ENCODE results near the gene F11.
"Not testable (repeated sequence)": the region's sequence is repeated elsewhere in the genome, so short reads cannot be mapped to it uniquely, and the experiment has no call there.

The F11 gene

DNA sequence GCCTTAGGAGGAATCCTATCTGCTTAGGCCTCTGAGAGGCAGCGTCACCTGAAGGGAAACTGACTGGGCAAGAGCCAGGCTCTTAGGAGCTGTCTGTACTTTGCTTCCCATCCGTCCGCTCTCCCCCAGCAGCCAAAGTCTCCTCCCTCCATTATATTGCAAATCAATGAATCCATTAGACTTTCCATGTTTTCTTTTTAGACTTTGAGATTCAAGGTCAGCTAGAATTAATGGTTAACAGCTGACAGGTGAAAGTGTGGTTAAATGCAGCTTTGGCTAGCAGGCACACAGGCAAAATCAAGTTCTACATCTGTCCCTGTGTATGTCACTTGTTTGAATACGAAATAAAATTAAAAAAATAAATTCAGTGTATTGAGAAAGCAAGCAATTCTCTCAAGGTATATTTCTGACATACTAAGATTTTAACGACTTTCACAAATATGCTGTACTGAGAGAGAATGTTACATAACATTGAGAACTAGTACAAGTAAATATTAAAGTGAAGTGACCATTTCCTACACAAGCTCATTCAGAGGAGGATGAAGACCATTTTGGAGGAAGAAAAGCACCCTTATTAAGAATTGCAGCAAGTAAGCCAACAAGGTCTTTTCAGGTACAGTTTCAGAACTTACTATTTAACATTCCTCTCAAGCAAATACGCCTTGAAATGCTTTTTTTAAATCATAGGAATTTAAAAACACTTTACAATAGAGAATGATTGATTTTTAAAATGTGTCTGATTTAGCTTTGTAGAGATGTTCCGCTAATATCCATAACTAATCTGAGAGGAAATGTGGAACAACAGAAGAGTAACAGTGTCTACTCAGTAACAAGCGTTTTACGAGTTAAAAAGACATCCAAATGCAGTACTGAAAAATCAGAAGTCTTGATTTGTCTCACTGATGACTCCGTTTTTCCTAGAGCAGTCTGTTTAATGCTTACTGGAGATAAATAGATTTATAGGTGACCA lies at the start of gene F11:
Gene F11 (plus strand): TSS at position 507 of the 970 bp plus-strand sequence. CDS start 948 bp downstream, outside the sequence.
- DNase-seq (ENCODE audit: low read depth in 2 of 2): no peak

DNA sequence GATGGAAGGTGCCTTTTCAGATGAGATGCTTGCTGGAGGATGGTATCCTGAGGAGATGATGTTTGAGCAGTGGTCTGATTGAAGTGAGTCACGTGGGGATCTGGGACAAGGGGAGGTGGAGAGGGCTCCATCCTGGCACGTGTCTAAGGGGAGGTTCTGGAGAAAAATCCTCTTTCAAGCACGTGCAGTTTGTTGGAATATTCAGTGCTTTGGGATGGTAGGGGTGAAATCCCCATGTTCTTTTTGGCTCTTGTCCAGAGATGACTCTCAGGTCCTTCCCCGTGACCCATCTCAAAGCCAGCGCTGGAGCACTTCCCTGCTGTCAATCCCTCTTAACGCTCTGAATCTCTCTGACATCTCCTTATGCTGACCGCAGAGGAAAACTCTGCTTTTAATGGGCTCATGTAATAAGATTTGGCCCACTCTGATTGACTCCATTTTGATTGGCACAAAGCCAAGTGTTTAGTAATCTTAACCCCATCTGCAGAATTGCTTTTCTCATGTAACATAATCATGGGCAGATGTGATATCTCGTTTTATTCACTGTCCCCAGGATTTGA lies 49.4 kb upstream of the F11 start:
- no peak for DNase-seq (ENCODE audit: low read depth in 2 of 2)

DNA sequence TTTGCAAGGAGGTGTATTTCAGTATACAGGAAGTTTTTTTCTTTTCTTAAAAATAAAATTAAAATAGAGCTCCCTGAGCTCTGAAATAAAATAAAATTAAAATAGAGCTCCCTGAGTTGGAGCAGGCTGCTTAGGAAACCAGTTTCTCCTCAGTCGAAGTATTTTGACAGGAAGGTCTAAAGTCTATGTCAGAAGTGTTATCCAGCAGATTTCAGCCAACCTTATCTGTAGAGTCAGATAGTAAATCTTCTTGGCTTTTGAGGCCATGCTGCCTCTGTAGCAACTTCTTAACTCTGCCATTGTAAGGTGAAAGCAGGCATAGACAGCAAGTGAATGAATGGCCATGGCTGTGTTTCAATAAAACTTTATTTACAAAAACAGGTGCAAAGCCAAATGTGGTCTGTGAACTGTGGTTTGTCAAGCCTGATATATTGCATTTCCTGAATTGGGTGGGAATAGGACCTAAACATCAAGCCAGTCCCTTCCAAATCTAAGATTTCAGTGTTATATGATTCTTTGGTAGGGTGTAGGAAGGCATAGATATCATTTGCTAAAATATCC lies 48.2 kb upstream of the F11 start:
- DNase-seq (ENCODE audit: low read depth in 2 of 2): no peak

DNA sequence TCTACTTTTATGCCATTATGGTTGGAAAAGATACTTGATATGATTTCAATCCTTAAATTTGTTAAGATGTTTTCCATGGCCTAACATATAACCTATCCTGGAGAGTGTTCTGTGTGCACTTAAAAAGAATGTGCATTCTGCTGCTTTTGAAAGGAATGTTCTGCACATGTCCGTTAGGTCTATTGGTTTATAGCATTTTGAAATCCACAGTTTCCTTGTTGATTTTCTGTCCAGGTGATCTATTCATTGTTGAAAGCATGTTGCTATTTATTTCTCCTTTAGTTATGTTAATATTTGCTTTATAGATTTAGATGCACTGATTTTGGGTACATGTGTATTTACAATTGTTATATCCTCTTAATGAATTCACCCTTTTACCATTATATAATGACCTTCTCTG lies 44.4 kb upstream of the F11 start:
- DNase-seq (ENCODE audit: low read depth in 2 of 2): no peak

DNA sequence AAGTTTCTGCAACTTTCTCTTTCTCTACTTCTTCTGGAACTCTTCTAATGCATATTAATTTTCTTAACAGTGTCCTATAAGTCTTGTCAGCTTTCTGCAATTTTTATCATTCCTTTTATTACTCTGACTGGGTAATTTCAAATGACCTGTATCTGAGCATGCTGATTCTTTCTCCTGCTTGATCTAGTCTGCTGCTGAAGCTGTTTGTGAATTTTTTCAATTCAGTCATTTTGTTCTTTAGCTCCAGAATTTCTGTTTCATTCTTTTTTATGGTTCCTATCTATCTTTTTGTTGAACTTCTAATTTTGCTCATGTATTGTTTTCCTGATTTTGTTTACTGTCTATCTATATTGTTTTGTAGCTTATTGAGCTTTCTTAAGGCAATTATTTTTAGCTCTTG lies 40.1 kb upstream of the F11 start:
- DNase-seq (ENCODE audit: low read depth in 2 of 2): no peak

DNA sequence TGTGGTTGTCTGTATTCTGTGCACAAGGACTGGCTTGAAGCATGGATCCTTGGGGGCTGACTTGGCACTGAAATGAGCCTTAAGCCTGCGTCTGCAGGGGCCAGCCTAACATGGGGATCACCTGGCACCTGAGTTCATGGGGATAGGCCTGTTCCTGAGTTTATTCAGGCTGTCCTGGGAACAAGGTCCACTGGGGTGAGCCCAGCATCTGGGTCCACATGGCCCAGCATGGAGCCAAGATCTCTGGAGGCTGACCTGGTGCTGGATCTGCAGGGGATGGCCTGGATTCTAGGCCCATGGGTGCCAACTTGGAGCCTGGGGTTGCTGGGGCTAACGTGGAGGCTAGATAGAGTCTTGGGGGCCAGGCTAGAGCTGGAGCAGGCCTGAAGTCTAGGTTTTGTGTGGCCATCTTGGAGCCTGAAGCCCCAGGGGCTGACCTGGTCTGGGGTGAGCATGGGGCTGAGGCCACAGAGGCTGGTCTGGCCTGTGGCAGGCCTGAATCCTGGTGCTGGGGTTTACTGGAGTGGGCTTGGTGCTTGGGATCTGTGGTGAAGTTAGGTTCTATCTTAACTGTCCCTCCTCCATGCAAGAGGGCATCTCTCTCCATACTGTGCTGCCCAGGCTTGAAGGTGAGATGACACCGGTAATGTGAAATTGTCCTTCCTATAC lies 39.3 kb upstream of the F11 start:
- DNase-seq (ENCODE audit: low read depth in 2 of 2): no peak

DNA sequence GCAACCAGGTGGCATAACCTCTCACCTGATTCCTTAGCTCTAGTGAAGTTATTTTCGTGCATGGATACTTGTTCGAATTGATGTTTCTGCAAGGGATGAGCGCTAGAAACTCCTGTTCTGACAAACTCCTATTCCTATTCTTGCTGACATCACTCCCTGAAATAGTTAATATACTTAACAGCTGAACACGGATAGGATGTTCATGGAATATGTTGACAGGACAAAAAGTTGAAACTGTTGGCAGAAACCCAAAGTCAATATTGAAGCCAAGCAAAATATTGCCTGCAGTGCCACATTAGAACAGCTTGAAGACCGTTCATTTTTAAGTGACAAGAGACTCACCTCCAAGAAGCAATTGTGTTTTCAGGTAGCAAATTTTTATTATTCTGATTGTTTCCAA lies 38.8 kb upstream of the F11 start, which contains the start of gene KLKB1:
Gene KLKB1 (plus strand): TSS at position 287 of the 400 bp plus-strand sequence. CDS start 689 bp downstream, outside the sequence.
- DNase-seq (ENCODE audit: low read depth in 2 of 2): no peak

DNA sequence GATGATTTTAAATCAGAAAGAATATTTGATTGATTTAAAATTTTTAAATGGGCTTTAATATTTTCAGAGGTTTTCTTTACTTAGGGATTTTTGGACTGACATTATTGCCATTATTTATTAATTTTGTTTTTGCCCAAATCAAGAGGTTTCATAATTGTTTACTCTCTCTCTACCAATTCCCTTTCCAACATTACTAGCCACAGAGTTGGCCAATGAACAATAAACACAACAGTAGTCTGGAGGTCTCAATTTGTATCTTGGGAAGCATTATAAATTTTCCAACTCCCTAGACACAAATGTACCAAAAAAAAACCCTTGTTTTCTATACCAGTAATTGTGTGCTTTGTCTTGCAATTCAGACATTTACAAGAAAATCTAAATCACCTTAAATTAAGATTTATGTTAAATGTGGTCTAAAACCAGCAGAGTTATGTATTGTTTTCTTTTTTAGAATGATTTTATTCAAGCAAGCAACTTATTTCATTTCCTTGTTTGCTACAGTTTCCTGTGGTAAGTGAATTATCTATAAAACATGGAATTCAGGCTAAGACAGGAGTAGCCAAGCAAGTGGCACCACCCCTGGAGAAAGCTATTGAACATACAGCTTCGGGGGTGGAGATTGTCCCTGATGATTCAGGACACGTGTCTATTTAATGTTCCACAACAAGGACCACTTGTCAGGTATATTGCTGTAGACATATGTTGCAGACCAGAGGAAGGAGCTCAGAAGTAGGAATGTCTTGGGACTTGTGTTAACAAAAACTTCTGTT lies 38.1 kb upstream of the F11 start:
- DNase-seq (ENCODE audit: low read depth in 2 of 2): no peak

DNA sequence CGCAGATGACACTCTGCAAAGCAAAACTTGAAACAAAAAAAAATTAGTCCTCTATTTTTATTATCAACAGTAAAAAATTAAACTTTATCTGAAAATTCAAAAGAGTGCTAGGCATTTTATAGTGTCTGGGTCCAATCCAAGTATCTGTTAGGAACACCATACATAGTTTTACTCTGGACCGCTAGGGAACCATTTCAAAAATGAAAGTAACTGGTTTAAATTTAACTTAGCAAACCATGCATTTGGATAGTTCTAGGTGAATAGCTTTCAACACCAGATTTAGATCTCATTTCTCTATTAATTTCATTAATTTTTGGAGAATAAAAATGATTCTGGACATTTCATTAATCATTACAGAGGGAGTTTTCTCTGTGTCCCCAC lies 37.5 kb upstream of the F11 start:
- no peak for DNase-seq (ENCODE audit: low read depth in 2 of 2)

DNA sequence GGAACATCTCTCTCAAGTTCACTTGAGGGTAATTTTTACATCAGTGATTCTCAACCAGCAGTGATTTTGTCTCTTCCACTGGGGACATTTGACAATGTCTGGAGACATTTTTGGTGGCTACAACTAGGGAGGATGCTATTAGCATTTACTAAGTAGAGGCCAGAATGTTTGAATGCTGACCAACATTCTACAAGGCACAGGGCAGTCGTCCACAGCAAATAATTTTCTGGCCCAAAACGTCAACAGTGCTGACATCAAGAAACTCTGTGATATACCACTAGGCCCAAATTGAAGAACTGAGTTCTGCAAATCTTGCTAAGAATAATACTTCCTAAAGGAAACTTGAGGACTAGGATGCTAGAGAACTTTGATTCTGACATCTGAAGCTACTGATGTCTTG lies 31.6 kb upstream of the F11 start:
- DNase-seq (ENCODE audit: low read depth in 2 of 2): no peak

DNA sequence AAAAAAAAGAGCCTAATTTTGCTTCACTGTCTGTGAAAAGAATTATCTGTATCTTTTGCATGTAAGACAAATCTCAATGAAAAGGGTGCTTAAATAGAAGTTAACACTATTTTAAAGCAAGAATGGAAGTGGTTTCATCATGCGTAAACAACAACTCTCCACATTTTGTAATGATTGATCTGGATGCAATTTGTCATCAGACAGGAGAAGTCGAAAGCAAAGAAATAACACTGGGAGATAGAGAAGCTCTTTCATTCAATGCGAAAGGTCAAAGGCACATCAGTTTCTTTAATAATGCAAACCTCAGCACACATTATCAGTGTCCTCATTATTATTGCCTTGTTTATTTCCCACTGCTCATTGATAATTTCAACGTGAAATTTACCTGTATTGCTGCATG lies 29.9 kb upstream of the F11 start:
- no peak for DNase-seq (ENCODE audit: low read depth in 2 of 2)

DNA sequence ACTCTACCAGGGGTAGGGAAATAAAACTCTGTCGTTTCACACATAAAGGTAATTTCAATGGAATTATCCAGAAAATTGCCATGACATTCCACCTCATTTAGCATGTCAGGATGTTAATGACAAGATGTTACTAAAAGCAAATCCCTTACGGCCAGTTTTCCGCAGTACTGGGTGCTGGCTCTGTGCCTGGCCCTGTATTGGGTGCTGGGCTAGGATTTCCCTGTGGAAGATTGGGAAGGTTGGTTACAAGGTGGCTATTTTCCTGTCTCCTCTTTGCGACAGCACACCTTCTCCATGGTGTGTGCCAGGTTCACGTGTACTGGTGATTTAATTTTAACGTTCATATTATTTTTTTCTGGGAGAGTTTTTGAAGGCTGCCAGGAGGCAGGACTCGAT lies 25.5 kb upstream of the F11 start:
- DNase-seq (ENCODE audit: low read depth in 2 of 2): no peak

DNA sequence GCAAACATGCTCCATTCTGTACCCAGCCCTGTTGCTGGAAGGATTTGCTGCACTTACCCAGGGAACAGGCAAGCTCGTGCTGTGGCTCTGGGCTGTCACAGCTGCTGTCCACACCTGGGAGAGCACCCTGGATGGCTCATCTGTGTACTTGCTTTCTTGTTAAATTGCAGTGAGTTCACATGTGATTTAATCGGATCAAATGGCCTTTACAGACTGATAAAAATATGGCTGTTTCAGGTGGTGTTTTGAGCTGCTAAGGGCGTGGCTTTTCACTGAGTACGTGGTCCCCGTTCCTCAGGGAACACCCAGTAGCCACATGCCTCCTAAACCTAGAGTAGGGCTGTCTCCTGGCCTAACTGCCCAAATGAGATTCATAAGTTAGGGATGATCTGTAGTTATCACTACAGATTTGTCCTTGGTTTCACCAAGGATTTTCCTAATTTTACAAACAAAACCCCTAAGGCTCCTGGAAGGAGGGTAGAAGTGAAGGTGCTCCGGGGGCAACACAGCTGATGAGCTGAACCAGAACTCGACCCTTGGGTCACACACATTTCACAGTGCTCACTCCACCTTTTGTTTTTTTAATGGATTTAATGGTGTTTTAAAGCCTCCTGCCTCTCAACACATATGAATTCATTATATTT lies 25.0 kb upstream of the F11 start:
- no peak for DNase-seq (ENCODE audit: low read depth in 2 of 2)

DNA sequence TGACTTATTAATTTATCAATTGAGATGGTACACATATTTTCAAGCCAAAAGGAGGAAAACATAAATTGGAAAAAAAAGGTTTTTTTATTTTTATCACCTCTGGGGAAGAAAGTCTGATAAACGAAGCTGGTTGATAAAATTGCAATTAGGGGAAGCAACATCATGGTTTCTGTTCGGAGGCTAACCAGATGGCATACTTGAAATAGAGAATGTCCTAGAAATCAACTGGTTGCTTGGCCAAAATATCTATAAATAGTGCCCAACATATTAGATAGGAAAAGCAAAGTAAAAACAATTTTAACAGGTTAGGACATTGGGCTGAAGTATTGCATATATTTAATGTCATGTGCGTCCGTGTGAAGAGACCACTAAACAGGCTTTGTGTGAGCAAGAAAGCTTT lies 24.4 kb upstream of the F11 start:
- no peak for DNase-seq (ENCODE audit: low read depth in 2 of 2)

DNA sequence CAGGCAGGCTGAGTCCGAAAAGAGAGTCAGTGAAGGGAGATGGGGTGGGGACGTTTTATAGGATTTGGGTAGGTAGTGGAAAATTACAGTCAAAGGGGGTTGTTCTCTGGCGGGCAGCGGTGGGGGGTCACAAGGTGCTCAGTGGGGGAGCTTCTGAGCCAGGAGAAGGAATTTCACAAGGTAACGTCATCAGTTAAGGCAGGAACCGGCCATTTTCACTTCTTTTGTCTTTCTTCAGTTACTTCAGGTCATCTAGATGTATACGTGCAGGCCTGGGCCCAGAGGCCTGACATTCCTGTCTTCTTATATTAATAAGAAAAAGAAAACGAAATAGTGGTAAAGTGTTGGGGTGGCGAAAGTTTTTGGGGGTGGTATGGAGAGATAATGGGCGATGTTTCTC lies 24.0 kb upstream of the F11 start:
- not testable (repeated sequence) for DNase-seq (ENCODE audit: low read depth in 2 of 2)

DNA sequence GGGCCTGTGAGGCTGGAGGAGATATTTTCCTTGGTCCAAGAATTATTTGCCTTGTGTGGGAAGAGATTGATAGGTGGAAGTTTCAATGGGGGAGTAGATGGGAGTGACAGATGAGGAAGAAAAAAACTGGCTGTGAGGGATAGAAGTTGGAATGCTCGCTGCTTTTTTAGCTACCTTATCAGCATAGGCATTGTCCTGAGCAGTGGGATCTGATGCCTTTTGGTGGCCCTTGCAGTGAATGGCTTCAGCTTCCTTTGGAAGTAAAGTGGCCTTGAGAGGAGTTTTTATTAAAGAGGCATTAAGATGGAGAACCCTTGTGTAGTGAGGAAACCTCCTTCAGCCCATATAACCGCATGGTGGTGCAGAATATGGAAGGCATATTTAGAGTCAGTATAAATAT lies 22.7 kb upstream of the F11 start:
- no peak for DNase-seq (ENCODE audit: low read depth in 2 of 2)

DNA sequence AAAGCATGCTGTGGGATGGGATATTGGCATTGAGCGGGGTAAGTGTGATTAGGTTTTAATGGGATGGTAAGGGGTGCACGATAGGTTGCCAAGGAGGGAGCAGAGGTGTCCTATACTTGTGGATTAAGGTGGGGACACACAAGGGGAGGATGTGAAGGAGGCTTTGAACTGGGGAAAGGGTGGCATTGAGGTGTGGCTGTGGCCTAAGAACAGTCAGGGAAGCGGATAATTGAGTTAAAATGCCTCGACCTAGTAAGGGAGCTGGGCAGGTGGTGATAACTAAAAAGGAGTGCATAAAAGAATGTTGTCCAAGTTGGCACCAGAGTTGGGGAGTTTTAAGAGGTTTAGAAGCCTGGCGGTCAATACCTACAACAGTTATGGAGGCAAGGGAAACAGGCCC lies 21.2 kb upstream of the F11 start:
- no peak for DNase-seq (ENCODE audit: low read depth in 2 of 2)

DNA sequence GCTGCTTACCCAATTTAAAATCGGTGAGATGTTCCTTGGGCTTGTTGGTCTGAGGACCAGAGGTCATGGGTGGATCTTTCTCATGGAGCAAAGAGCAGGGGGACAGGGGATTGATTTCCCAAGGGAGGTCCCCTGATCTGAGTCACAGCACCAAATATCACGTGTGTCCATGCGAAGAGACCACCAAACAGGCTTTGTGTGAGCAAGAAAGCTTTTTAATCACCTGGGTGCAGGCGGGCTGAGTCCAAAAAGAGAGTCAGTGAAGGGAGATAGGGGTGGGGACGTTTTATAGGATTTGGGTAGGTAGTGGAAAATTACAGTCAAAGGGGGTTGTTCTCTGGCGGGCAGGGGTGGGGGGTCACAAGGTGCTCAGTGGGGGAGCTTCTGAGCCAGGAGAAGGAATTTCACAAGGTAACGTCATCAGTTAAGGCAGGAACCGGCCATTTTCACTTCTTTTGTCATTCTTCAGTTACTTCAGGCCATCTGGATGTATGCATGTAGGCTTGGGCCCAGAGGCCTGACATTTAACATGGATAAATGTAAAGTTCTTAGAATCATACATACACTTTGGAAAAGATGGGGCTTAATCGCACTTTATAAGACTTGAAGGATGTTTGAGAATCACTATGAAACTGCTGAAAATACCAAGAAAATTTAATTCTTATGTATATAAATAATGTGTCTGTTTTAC lies 18.8 kb upstream of the F11 start:
- DNase-seq (ENCODE audit: low read depth in 2 of 2): not testable (repeated sequence)

DNA sequence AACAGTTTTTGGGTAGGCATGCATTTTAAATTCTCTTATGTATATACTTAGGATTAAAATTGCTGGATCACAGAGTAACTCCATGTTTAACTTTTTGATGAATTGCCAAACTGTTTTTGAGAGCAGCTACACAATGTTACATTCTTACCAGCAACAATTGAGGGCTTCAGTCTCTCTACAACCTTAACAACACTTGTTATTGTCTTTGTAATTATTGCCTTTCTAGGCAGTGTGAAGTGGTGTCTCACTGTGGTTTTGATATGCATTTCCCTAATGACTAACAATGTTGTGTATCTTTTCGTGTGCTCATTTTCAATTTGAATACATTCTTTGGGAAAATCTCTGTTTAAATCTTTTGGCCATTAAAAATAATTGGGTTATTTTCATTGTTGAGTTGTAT lies 17.3 kb upstream of the F11 start:
- no peak for DNase-seq (ENCODE audit: low read depth in 2 of 2)

Measured in stimulated activated CD4-positive, alpha-beta T cell treated with anti-CD3 and anti-CD28 coated beads, Interleukin-4, amount 100 ng/mL, for 48 hours (primary cell).